A549 (cell line): Measurements from ENCODE around the gene FRY.

Source experiments
- CEBPB ChIP-seq, 2 experiments: fragments of >200 bp in 1 of 2; sonication (Bioruptor Twin) in 1 of 2; formaldehyde crosslinking in 1 of 2; IDR thresholded peaks; 2 replicates each; pipeline ENCODE4 v1.6.1; 2012 to 2016
- EP300 ChIP-seq, 2 experiments: fragments of >200 bp; sonication (Bioruptor Twin); formaldehyde crosslinking; IDR thresholded peaks; 2 replicates in 1 of 2; 3 replicates in 1 of 2; pipeline ENCODE4 v1.6.1; 2016 to 2017
- JUN ChIP-seq, 2 experiments: fragments of >200 bp; sonication (Bioruptor Twin); formaldehyde crosslinking; IDR thresholded peaks; 2 replicates in 1 of 2; 3 replicates in 1 of 2; pipeline ENCODE4 v1.6.1; 2016 to 2017
- JUNB ChIP-seq: fragments of >200 bp; sonication (Bioruptor Twin); formaldehyde crosslinking; IDR thresholded peaks from 2 replicates; pipeline ENCODE4 v1.6.1; 2016
- NFE2L2 ChIP-seq: fragments of 150-350 bp; conservative IDR thresholded peaks from 2 replicates; pipeline ENCODE4 v1.6.1; 2014; ENCODE audit warnings: low read length
- RAD21 ChIP-seq, 2 experiments: fragments of >200 bp in 1 of 2; sonication (Bioruptor Twin) in 1 of 2; formaldehyde crosslinking in 1 of 2; IDR thresholded peaks in 1 of 2; conservative IDR thresholded peaks in 1 of 2; 2 replicates in 1 of 2; 3 replicates in 1 of 2; pipeline ENCODE4 v1.6.1; 2012 to 2018; ENCODE audit warnings: inconsistent platforms in 1 of 2
- REST ChIP-seq: fragments of 200-600 bp; sonication (generic); IDR thresholded peaks from 2 replicates; pipeline ENCODE4 v1.6.1; 2016; ENCODE audit warnings: antibody characterized with exemption, mild to moderate bottlenecking, moderate library complexity
- RFX5 ChIP-seq: fragments of 450-650 bp; IDR thresholded peaks from 2 replicates; pipeline ENCODE4 v1.7.1; 2014; ENCODE audit warnings: antibody characterized with exemption, mild to moderate bottlenecking, moderate library complexity
- SREBF2 ChIP-seq: fragments of 450-650 bp; IDR thresholded peaks from 2 replicates; pipeline ENCODE4 v1.6.1; 2014; ENCODE audit warnings: mild to moderate bottlenecking, moderate library complexity
- TP53 ChIP-seq: fragments of 250-450 bp; sonication (Bioruptor Pico); IDR thresholded peaks from 2 replicates; pipeline ENCODE4 v1.5.0; 2021; ENCODE audit warnings: mild to moderate bottlenecking, moderate library complexity
- ZFP36 ChIP-seq: fragments of 450-650 bp; IDR thresholded peaks from 2 replicates; pipeline ENCODE4 v1.6.1; 2014; ENCODE audit warnings: borderline replicate concordance; ENCODE audit not compliant: partially characterized antibody
- TF ChIP-seq, protein P1 (sequence below): fragments of >200 bp; sonication (Bioruptor Twin); formaldehyde crosslinking; IDR thresholded peaks from 3 replicates; pipeline ENCODE4 v1.5.1; 2016
- TF ChIP-seq, protein P2 (sequence below): fragments of 250-450 bp; sonication (Bioruptor Pico); IDR thresholded peaks from 2 replicates; pipeline ENCODE4 v1.5.0; 2021; ENCODE audit warnings: mild to moderate bottlenecking, moderate library complexity, borderline replicate concordance
- TF ChIP-seq, protein P3 (sequence below): IDR thresholded peaks from 2 replicates; pipeline ENCODE4 v1.6.1; 2012

DNA sequence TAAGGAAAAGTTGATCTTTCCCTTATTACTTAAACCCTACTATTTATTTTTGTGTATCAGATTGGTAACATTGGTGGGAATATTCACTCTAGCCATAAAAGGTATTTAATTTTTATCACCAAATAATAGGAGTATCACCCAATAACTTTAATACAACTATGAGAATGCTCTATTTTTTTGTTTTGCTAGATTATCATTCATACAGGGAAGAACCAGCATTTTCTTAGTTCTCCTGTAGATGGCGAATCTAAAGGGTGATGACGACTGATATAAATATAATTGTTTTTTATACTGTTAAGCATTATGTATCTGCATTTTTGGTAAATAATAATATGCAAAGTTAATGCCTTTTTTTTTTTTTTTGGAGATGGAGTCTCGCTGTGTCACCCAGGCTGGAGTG is 7.9 kb upstream of the FRY start:
- TF ChIP-seq, protein P1, sequence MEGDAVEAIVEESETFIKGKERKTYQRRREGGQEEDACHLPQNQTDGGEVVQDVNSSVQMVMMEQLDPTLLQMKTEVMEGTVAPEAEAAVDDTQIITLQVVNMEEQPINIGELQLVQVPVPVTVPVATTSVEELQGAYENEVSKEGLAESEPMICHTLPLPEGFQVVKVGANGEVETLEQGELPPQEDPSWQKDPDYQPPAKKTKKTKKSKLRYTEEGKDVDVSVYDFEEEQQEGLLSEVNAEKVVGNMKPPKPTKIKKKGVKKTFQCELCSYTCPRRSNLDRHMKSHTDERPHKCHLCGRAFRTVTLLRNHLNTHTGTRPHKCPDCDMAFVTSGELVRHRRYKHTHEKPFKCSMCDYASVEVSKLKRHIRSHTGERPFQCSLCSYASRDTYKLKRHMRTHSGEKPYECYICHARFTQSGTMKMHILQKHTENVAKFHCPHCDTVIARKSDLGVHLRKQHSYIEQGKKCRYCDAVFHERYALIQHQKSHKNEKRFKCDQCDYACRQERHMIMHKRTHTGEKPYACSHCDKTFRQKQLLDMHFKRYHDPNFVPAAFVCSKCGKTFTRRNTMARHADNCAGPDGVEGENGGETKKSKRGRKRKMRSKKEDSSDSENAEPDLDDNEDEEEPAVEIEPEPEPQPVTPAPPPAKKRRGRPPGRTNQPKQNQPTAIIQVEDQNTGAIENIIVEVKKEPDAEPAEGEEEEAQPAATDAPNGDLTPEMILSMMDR = no peak
- TF ChIP-seq REST = no peak
- TF ChIP-seq TP53 (CRISPR knock-in tag) = no peak
- no peak for TF ChIP-seq RFX5
- no peak for TF ChIP-seq JUN (IDR thresholded peaks at IDR 0.05)
- TF ChIP-seq RAD21 (conservative IDR thresholded peaks at IDR 0.05 in 1 of 2, IDR thresholded peaks at IDR 0.05 in 1 of 2) = no peak
- no peak for TF ChIP-seq EP300 (IDR thresholded peaks at IDR 0.05)
- TF ChIP-seq ZFP36 = no peak
- no peak for TF ChIP-seq CEBPB (IDR thresholded peaks at IDR 0.05)
- TF ChIP-seq, protein P2, sequence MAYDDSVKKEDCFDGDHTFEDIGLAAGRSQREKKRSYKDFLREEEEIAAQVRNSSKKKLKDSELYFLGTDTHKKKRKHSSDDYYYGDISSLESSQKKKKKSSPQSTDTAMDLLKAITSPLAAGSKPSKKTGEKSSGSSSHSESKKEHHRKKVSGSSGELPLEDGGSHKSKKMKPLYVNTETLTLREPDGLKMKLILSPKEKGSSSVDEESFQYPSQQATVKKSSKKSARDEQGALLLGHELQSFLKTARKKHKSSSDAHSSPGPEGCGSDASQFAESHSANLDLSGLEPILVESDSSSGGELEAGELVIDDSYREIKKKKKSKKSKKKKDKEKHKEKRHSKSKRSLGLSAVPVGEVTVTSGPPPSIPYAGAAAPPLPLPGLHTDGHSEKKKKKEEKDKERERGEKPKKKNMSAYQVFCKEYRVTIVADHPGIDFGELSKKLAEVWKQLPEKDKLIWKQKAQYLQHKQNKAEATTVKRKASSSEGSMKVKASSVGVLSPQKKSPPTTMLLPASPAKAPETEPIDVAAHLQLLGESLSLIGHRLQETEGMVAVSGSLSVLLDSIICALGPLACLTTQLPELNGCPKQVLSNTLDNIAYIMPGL (CRISPR knock-in tag) = no peak
- TF ChIP-seq SREBF2 = no peak
- TF ChIP-seq, protein P3, sequence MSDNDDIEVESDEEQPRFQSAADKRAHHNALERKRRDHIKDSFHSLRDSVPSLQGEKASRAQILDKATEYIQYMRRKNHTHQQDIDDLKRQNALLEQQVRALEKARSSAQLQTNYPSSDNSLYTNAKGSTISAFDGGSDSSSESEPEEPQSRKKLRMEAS = no peak
- TF ChIP-seq NFE2L2 = no peak
- TF ChIP-seq JUNB = no peak
